NCI-H2029 (cell line): ENCODE data around the gene IP6K3.

Experiments used
- DNase-seq: peaks from one replicate; lab custom pipeline; 2025; lab: John Stamatoyannopoulos, UW

The IP6K3 gene

GRCh38 chr6:33777398-33778388 lies 31.0 kb upstream of the IP6K3 start:
- no peak for DNase-seq

GRCh38 chr6:33776764-33777163 lies 30.1 kb upstream of the IP6K3 start:
- no peak for DNase-seq

GRCh38 chr6:33776186-33776585 lies 29.5 kb upstream of the IP6K3 start:
- DNase-seq, result no peak

DNA sequence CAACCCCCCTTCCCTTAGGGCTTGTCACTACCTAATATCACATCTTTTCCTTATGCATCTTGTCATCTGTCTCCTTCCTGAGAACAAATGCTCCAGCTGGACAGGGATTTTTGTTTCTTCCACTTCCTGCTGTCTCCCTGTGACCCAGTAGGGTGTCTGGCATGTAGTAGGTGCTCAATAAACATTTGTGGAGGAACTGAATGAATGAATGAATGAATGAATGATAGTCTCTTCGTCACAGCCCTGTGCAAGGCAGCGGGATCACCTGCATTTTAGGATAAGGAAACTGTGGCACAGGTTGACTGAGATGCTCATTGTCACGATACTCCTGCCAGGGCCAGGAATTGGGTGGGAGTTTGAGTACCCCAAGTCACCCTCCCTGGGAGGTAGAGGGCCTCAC lies 28.1 kb upstream of the IP6K3 start:
- no peak for DNase-seq

DNA sequence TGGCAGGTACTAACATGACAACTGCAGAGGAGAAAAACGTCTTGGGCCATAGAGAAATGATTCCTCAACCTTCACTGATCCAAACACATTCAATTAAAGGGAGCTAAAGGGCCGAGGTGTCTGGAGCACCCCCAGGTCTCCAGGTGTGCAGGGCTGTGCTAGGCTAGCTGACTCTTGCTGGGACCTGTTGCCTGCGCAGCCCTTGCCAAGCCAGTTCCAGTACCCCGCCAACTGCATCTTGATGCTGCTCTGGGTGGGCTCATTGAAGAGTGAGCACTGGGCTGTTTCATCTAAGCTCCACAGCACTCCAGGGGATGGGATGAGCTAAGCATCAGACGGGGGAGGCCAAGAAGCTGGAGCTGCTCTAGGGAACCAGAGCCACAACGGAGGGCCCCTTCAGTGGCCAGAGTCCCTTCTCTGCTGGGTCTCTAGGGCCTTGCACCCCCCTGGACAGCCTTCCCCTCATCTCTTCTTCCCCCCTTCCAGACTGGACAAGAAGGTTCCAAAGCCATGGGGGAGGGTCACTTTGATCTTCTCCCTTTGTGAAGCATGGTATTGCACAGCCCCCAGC lies 26.3 kb upstream of the IP6K3 start:
- DNase-seq, result no peak

DNA sequence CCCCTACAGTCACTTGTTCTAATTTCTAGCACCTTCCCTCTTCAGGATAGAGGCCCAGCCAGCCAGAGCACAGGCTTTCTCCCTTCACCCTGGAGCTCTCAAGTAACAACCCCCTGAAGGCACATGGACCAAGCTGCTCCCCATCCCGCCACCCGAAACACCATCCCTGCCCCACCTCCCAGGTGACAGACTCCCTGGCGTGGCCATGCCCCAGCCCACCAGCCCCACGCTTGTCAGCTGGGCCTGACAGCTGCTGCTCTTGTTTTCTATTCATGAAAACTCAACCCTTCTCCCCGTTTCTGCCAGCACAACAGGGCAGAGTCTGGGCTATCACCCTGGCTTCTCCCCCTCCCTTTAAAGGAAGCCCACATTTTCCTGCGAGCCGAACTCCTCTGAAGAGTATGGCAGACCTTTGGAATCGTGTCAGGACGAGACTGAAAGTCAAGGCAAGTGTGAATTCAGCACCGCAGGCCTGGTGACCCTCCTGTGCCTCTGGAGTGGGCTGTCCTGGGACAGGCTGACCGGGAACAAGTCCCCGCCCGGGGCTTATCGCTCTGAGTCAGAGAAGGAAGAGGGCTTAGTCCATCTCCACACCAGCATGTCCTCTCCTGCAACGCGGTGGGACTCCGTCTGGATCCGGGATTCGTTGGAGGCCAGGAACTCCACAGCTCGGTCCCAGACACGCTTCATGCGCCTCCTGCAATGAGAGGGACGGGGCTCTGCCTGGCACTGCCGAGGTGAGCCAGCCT lies 25.6 kb upstream of the IP6K3 start:
- no peak for DNase-seq

- peak; percentile 69 for DNase-seq
These were observed 24.7 kb upstream of the IP6K3 start for GRCh38 chr6:33771146-33772081.

DNA sequence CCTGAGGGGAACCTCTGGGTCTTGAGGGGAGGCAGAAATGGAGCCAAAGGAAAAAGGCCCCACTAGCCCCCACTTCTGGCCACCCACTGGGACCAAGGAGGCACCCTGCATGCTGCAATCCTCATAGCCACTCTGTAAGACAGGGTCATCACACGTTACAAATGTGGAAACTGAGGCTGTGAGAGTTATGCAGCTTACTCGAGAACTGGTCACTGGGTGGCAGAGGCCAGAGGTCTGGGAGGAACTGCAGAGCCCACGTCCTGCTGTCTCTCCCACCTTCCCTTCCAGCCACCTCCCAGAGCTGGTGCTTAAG lies 24.1 kb upstream of the IP6K3 start:
- DNase-seq, result no peak

GRCh38 chr6:33770124-33770832 lies 23.6 kb upstream of the IP6K3 start:
- no peak for DNase-seq

DNA sequence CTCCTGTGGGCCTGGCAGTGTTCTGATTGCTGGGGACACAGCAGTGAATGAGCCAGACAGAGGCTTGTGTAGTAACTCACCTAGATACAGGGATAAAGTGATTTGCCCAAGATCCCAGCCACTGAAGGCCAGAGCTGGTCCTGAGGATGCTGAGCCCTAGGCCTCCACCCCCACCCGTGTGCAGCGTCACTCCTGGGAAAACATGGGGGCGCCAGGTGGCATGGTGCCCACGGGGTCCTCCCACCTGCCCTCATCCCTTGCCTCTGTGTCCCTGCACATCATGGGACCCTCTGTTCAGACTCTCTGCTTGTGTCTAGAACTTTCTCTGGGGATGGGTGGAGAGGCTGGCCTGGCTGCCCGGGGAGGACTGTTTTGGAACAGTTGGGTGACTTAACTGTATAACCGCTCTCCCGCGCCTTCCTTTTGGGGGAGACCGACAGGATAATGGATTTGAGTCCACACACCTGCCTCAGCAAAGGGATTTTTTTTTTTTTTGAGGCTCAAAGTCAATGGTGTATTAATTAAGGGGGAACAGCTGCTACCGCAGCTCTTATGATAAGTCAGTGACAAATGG lies 22.6 kb upstream of the IP6K3 start:
- DNase-seq, result no peak

- peak; percentile 67 for DNase-seq
These were observed 22.0 kb upstream of the IP6K3 start for GRCh38 chr6:33768644-33769120.

GRCh38 chr6:33766921-33767907 lies 20.5 kb upstream of the IP6K3 start:
- no peak for DNase-seq

DNA sequence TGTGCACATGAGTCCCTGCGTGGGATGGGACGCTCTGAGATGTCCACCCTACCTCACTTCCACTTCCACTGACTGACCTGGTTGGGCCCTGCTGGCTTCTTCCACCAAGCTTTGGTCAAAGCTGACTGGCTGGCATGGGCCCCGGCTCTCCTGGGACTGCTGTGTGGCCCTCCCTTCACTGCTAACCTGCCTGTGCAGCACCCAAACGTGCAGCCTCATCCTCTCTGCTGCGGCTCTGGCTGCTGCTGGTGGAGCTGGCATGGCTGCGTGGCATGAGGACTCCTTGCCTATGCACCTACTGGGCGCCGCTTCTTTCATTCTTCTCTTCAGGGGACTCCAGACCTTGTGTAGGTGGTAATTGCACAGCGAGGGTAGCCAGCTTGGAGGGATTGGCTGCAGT lies 18.7 kb upstream of the IP6K3 start:
- no peak for DNase-seq

GRCh38 chr6:33764036-33764435 lies 17.3 kb upstream of the IP6K3 start:
- no peak for DNase-seq

GRCh38 chr6:33763483-33763882 lies 16.8 kb upstream of the IP6K3 start:
- DNase-seq, result no peak

GRCh38 chr6:33762713-33763112 lies 16.0 kb upstream of the IP6K3 start:
- DNase-seq, result no peak

GRCh38 chr6:33761922-33762629 lies 15.4 kb upstream of the IP6K3 start:
- DNase-seq, result peak; percentile 67

DNA sequence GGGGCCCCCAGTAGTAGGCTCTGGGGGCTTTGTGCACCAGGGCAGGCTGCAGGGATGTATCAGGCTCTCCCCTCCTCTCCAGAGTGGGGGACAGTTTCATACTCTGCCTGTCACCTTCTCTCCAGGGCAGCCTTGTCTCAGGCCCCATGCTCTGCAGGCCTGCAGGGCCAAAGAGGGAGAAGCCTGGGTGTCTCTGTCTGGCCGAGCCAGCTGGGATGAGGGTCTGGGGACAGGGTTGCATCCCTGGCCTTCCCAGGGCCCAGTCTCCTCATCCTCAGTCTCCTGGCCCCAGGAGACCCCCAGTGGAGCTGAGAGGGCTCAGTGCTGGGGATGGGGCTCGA lies 14.8 kb upstream of the IP6K3 start:
- no peak for DNase-seq
